Astrocyte (in vitro differentiated cells and primary cell): ENCODE results near the gene DPF3.

Experiments
- CTCF ChIP-seq: IDR thresholded peaks from 2 replicates; pipeline ENCODE4 v1.5.1; 2011; ENCODE audit warnings: low read depth, mild to moderate bottlenecking, inconsistent platforms, low read length, moderate library complexity; ENCODE audit not compliant: insufficient read depth
- EZH2 ChIP-seq: IDR thresholded peaks from 2 replicates; pipeline ENCODE4 v1.6.1; 2012; ENCODE audit warnings: mild to moderate bottlenecking, low read length, inconsistent platforms; ENCODE audit not compliant: insufficient read depth

- TF ChIP-seq CTCF: no peak
- TF ChIP-seq EZH2: no peak
Observed at GRCh38 chr14:72573725-72574417, 320.0 kb downstream of the DPF3 start.
